ENCODE data around the gene TMEM201.
A peak's percentile ranks its signal among the peaks of the same experiment; 100 is the strongest.

Gene TMEM201

DNA sequence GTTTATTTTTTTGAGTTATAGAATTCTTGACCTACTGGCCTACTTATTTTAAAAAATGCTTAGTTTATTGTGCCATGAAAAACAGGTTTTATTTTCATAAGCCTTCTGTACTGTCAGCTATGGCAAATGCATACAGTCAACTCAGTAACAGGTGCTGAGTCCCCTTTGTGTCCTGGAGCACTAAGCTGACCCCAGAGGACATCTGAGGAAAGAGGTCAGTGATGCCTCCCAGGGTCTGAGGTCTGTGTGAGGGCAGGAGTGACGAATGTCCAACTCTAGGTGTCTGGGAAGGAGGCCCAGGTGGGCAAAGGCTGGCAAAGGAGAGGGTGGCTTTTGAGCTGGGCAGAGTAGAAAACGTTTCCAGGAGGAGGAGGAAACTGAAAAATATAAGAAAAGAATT lies 7.8 kb upstream of the TMEM201 start:
- DNase-seq (ENCODE audit: low spot score) = no peak

DNA sequence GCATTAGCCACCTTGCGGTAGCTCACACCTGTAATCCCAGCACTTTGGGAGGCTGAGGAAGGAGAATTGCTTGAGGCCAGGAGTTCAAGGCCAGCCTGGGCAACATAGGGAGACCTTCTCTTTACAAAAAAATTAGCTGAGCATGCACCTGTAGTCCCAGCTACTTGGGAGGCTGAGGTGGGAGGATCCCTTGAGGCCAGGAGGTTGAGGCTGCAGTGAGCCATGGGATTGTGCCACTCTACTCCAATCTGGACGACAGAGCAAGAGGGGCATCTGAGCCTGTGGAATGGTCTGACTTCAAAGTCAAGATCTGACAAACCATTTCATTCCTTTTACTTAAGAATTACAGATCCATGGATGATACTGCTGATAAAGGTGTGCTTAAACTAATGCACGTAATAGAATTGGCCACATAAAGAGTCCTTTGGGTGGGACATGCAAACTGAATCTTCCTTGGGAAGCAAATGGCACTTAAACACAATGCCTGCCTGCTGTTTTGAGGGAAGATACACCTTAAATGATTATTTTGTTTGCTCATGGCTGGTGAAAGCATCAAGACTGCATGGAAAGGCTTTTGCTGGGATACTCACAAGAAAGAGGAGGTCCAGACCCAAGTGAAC lies 2.5 kb upstream of the TMEM201 start:
- DNase-seq (ENCODE audit: low spot score) = no peak

DNA sequence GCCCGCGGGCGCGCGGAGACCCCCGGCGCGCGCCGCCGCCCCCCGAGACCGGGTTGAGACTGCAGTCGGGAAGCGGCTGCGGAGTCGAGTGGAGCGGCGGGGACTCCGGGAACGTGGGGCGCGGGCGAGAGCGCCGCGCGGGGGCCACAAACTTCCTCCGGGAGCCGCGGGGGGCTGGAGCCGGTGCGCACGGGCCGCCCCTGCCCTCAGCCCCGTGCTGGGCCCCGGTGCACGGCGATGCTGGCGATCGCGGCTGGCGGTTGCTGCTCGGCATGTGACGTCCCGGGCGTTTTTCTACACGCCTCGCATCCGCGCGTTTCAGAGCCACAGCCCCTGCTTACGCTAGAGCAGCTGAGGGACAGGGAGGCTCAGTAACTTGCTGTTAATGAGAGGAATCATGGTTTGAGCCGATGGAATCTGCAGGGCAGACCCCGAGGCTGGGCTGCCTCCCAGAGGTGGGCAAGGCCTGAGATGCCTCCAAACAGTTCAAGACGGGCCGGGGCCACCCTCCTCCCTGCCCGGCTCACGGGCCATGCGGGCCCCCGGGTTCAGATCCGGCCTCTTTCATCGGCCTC lies 520 bp downstream of the TMEM201 start:
- DNase-seq (ENCODE audit: low spot score) = no peak

DNA sequence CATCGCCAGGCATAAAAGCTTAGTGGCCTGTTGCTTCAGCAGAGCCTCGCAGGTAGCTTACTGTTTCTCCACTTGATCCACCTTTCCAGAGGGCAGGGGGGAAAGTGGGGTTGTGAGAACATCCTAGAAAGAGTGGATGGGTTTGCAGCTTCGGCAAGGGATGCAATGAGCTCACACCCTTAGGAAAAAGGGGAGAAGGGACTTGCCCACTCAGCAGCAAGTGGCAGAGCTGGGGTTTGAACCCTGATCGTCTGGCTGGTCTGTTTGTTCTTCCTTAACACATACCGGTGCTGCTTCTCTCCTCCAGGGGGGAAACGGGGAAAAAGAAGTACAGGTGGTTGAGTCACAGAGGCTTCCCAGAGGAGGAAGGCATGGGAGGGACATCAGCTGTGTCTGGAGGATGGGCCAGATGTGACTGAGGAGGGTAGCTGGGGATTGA lies 1.0 kb downstream of the TMEM201 start:
- DNase-seq (ENCODE audit: low spot score) = no peak

DNA sequence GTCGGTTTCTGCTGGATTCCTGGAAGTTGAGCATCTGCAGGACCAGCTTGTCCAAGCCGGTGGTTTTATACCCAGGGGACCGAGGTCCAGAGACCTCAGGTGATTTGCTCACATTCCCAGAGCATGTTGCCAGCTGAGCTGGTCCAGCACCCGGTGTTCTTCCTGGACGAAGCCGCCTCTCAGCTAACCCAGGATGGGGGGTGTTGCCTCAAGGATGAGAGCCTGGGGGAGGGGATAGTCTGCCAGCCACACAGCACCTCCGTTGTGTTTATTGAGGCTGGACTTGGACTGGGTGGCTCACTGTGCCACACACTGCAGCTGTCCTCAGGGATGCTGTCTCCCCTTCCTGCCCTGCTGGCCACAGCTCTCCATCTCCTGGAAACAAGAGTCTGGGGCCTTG lies 1.5 kb downstream of the TMEM201 start:
- no peak for DNase-seq (ENCODE audit: low spot score)

DNA sequence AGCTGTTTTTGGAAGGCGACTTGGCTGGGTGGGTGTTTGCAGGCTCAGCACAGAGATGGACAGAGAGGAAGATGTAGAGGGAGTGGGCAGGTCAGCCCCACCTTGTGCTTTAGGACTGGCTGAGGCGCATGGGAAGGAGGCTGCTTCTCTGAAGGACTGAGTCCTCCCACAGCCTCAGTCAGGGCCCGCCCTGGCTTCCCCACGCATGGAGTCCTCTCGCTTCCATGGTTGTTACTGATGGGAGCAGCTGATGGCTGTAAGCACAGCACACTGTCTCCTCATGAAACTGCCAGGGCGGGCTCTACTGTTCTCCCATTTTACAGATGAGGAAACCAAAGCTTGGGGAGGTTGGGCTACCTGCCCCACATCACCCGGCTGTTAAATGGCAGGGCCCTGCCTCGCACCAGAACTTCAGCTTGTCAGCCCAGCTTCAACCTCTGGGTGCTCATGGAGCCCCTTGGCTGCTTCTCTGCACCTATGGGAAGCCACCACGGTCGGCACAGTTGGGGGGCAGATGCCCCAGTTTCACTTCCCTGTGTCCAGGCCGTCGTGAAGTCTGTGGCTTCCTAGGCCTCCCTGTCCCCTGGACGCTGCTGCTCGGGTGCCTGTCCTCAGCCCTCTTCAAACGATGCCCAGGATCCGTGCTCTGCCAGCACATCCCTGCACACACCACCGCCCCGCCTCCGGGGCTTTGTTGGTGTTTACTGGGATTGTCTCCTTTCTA lies 2.4 kb downstream of the TMEM201 start:
- no peak for DNase-seq (ENCODE audit: low spot score)

DNA sequence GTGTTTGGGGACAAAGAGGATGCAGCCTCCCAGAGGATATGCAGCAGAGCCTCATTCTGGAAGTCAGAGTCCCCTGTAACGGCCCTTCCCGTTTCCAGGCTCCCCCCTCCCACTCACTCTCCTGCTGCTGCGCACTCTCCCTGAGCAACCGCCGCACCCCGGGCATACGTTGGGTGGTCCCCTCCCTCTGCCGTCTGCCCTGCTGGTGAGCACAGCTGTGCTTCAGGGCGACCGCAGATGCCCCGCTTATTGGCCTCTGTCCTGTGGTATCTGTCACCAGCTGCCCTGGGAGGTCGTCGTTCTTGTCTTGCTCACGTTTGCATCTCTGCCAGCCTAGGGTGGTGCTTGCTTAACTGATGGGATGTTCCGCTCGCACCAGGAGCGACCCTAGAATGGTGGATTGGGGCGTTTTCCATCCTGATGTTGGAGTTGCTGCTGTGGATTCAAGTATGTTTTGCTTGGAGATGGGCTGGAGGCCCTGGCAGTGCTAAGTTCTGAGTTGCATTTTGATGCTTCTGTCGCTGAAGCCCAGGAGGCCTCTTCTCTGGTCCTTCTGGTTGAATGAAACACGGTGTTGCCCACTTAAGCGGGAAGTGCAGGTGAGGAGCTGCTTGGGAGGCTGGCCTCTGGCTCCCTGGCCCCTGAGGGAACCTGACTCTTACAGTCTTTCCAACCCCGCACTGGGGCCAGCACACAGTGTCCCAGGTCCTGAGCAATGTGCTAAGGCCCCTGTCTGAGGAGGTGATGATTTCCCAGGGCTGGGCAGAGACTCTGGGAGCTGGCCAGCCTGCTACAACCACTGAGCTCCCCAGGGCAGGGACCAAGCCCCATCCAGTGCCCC lies 3.2 kb downstream of the TMEM201 start:
- DNase-seq (ENCODE audit: low spot score) = no peak

DNA sequence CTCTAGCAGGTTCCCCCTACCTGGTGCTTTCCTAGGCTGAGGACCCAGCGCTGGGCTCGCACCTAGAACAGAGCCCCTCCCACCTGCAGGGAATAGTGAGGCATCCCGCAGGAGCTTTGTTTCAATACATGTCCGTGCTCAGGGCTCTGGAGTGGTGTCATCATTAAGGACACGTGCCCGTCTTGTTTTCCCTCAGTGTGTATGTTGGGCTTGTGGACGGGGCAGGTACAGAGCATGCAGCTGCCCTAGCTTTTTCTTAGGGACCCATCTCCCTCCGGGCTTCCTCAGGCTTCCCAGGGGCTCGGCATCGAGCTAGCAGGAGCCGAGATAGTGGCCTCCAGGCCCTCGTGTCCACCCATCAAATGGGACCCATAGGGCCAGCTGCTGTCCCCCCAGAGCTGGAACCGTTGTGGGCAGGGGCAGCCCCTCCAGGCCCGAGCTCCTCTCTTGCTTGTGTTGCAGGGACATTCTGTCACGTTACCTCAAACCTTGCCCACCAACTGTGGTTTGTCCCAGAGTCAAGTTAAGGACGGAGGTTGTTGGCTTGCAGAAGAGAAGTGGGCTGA lies 3.9 kb downstream of the TMEM201 start:
- DNase-seq (ENCODE audit: low spot score) = no peak

DNA sequence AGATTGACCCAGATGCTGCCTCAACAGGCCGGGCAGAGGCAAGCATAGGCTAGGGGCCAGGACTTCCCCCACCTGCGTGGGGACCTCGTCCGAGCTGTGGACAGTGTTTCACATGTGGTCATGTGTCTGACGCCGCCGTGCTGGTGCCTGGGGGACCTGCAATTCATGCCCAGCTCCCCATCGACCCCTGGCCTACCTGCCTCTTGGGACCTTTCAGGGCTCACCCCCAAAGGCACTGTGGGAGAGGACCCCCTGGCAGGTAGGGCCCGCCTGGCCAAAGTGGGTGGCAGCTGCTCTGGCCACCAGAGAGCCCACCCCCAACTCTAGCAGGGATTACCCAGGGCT lies 4.4 kb downstream of the TMEM201 start:
- DNase-seq (ENCODE audit: low spot score) = no peak

DNA sequence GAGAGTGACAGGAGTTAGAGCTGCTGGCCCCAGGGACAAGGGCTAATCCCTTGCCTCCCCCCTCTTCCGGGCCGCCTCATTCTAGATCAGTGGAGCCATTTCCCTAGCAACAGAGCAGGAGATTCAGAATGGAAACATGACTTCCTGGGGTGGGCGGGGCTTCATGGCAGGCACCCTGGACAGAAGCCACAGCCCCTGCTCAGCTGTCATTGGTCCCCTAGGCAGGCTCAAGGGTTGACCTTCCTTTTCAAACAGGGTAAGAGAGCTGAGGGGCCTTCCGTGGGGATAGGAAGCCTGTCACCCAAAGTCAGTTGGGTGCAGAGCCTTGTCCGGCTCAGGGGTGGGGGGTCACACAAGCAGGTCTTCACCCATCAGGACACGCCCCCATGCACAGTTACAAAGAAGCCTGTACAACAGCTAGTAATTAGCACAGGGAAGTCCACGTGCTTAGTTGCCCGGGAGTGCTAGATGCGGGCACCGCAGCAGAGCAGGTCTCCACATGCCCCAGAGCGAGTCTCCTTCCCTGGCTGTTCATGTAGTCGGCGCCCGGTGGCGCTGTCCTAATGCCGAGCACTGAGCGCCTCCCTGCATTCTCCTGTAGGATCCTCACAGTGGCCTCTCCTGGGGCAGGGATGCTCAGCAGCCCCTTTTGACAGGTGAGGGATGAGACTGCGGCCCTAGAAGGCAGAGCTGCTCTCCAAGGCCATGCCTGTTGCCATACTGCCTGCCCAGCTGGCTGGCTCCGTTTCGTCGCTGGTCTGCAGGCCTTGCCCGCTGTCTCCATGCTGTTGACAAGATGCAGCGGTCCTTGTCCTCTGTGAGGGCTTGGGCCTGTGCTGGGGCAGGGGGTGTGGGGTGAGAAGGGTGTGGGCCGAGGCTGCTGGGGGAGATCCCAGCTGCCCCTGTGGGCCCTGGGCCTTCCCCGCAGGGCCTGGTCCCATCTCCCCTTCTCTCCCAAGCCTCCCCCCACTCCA lies 5.1 kb downstream of the TMEM201 start:
- peak; percentile 74 for DNase-seq (ENCODE audit: low spot score)

DNA sequence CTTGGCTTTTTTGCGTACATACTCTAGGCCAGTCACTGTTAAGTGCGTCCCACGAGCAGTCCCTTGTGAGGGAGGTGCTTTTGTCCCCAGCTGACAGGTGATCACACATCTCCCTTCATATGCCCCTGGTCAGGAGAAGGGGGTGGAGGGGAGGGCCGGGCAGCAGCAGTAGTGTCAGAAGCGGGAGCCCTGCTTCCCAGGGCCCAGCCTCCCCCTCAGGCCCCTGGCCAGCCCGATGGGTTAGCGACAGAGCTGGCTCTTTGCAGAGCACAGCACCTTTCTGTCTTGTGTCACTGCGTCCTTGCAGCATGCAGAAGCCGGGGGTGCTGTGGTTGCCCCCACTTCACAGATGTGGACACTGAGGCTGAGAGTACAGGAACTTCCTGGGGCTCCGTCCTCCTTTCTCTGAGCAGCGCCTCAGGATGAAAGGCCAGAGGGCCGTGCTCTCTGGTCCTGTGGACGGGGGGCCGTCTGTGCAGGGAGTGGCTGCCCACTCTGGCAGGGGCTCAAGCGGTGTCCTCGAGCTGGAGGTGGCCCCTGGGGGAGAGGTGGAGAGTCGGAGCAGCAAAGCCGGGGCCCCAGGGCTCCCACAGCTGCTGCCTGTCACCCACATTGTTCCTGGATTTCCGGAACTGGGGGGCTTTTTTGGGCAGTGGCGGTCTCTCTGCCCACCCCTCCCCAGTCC lies 5.9 kb downstream of the TMEM201 start:
- DNase-seq (ENCODE audit: low spot score) = no peak

DNA sequence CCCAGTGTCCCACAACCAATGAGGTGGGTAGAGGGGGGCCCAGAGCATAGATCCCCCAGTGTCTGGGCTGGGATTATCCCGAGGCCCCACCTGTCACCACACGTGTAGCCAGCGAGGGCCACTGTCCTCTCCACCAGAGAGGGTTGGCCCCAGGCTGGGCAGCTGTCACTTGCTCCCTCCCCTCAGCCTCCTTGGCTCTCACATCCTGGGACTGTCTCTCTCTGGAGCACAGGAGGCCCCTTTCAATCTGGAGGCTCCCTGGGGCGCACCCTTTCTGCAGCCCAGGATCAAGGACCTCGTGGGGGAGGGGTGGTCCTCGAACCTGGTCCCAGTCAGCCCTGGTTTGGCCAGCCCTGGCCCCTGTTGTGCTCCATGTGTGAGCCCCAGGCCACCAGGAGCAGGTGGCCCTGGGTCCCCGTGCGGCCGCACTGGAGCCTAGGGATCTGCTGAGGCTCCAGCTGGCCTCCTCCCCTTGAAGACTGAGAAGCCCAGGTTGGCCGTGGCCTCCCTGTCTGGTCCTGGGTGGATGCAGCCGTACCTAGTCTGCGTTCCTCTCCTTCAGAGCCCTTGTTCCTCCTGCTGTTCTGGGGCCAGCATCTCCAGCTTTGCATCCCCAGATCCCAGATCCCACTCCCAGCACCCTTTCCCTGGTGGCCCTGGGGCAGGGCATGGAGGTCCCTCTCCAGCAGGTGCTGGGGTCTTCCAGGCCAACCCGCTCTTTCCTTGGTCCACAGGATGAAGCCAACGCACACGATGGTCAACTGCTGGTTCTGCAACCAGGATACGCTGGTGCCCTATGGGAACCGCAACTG lies 6.7 kb downstream of the TMEM201 start:
- no peak for DNase-seq (ENCODE audit: low spot score)

DNA sequence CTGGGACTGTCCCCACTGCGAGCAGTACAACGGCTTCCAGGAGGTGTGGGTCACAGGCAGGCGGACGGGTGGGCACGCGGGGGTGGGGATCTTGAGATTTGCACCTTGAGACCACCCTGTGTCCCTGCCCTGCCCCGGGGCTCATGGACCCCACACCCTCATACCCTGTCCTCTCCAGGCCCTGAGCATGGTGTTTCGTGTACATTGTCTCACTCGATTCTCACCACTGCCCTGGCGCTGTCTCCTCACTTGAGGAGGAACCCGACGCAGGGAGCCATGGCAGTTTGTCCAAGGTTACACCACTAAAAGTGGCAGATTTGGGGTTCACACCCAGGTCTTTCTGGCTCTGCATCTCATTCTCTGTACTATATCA lies 7.2 kb downstream of the TMEM201 start:
- DNase-seq (ENCODE audit: low spot score) = no peak

DNA sequence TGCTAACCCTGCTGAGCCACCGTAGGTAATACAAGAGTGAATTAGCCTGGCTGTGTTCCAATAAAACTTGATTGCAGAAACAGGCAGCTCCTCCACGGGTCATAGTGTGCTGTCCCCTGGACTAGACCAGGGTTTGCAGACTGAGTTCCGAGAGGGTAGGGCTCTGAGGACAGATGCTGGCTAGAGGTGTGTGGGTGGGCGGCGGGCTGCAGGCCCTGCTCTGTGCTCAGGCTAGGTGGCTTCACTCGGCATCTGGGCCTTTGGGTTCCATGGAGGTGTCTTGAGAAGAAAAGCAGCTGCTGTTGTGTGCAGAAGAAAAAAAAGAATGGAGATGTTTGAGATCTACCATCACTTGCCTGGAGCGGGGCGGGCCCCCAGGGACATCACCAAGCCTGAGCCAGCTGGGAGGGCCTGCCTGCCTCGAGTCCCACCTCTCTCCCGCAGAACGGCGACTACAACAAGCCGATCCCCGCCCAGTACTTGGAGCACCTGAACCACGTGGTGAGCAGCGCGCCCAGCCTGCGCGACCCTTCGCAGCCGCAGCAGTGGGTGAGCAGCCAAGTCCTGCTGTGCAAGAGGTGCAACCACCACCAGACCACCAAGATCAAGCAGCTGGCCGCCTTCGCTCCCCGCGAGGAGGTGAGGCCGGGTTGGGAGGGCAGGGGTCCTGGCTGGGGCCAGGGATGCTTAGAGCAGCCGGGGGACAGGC lies 7.9 kb downstream of the TMEM201 start:
- DNase-seq (ENCODE audit: low spot score) = no peak

DNA sequence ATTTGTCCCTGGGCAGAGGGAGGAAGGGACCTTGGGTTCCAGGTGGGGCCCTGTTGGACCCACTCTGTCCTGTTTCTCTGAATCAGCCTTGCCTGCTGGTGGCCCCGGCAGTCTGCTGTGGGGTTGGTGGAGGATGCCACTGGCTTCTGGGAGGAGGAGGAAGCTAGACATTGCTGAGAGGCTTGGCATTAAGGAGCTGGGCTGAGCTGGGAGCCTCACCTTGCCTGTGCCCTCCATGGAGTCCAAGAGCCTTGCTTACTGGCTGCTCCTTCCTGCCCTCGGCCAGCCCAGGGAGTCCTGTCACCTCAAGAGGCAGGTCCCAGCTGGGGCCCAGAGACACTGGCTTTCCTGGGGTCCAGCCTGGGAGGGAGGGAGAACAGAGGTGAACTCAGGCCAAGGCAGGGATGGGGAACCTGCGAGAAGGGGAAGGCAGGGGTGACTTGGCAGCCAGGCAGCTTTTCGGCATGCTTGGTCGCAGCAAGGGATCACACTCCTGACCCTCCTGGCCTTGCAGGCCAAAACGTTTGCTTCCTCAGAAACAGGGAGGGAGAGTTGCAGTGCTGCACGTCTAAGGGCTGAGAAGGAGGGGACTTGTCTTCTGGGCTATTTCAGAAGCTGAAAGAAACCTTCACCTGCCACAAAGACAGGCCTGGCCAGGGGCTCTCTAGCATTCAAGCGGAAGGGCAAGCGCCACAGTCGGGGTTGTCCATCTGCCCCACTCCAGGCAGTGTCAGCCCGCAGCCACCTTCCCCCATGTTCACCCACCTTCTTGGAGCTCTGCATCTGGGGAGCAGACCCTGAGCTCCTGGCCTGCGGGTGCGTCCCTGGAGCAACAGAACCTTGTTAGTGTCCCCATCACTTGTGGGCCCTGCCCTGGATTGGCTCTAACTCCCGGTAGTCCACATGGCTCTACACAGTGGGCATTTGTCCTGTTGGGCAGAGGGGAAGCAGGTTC lies 8.9 kb downstream of the TMEM201 start:
- no peak for DNase-seq (ENCODE audit: low spot score)

DNA sequence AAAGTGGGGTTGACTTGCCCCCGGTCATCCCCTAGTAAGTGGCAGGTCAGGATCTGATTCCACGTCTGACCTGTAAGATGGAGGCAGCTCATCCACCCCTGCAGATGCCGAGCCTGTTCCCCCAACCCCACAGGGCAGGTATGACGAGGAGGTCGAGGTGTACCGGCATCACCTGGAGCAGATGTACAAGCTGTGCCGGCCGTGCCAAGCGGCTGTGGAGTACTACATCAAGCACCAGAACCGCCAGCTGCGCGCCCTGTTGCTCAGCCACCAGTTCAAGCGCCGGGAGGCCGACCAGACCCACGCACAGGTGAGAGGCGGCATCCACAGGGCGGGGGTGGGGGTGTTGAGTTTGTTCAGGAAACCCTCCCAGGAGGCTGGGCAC lies 9.6 kb downstream of the TMEM201 start:
- DNase-seq (ENCODE audit: low spot score) = no peak

DNA sequence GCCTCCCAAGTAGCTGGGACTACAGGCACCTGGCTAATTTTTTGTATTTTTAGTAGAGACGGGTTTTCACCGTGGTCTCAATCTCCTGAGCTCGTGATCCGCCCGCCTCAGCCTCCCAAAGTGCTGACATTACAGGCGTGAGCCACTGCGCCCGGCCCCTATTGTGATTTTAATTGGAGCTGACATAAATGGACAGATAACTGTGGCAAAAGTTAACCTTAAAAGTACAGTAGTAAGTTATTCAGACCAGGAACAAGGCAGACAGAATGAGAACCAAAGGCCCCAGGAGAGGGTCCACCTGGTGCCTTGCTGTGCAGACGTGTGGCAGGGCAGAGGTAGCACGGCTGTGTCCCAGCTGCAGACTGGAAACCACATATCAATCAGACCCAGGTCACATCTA lies 11.0 kb downstream of the TMEM201 start:
- DNase-seq (ENCODE audit: low spot score) = no peak
